Natural killer cell (primary cell): ENCODE measurements around the gene SPATA31D4. TPM values are rescaled to one million over a fixed set of nuclear protein-coding genes. Genes with fewer than 3 reads are reported as not detected.

ENCODE experiments used
- ATAC-seq, 3 donors: fragments of 150-1000 bp in 2 of 3; fragments of 200-7000 bp in 1 of 3; cut with Tn5 transposase; 1 replicate in 1 of 3; 2 replicates in 2 of 3; pipeline ENCODE4 v1.10.0; 2021; ENCODE audit warnings: mild to moderate bottlenecking in 2 of 3, moderate library complexity in 2 of 3
- DNase-seq, 2 donors: peaks; one replicate each; pipeline versions ENCODE4 v3.0.0 to v3.0.0-alpha.2; 2013 to 2021; ENCODE audit warnings: mixed read lengths in 1 of 2
- H3K27ac ChIP-seq: one replicate; pipeline ENCODE4 v1.5.1; 2013; ENCODE audit warnings: mild to moderate bottlenecking, low read length
- H3K27me3 ChIP-seq: one replicate; pipeline ENCODE4 v1.6.1; 2013; ENCODE audit warnings: low read length; ENCODE audit not compliant: control insufficient read depth, insufficient read depth
- H3K36me3 ChIP-seq: one replicate; pipeline ENCODE4 v1.6.1; 2013; ENCODE audit warnings: low read length; ENCODE audit not compliant: control insufficient read depth, insufficient read depth
- H3K4me1 ChIP-seq: one replicate; pipeline ENCODE4 v1.6.1; 2013; ENCODE audit warnings: low read length; ENCODE audit not compliant: control insufficient read depth, insufficient read depth
- H3K4me3 ChIP-seq: one replicate; pipeline ENCODE4 v1.5.1; 2013; ENCODE audit warnings: low read length
- H3K9me3 ChIP-seq: one replicate; pipeline ENCODE4 v1.6.1; 2013; ENCODE audit warnings: low read length; ENCODE audit not compliant: control insufficient read depth, insufficient read depth
- H3K27ac Mint-ChIP-seq, 2 donors: one replicate each; pipeline ENCODE4 v1.8.0; 2022; ENCODE audit warnings: mild to moderate bottlenecking in 2 of 2, mixed read lengths in 2 of 2, moderate library complexity in 1 of 2
- H3K27me3 Mint-ChIP-seq, 2 donors: one replicate each; pipeline ENCODE4 v1.8.0; 2022; ENCODE audit warnings: low read depth in 2 of 2, mixed read lengths in 2 of 2
- H3K36me3 Mint-ChIP-seq: one replicate; pipeline ENCODE4 v1.8.0; 2022; ENCODE audit warnings: mixed read lengths
- H3K4me1 Mint-ChIP-seq, 2 donors: one replicate each; pipeline ENCODE4 v1.8.0; 2022; ENCODE audit warnings: mixed read lengths in 2 of 2
- H3K4me3 Mint-ChIP-seq: one replicate; pipeline ENCODE4 v1.8.0; 2022; ENCODE audit warnings: mild to moderate bottlenecking, moderate library complexity, mixed read lengths
- H3K9me3 Mint-ChIP-seq, 2 donors: one replicate each; pipeline ENCODE4 v1.8.0; 2022; ENCODE audit warnings: mixed read lengths in 2 of 2
- CTCF ChIP-seq: fragments of 200-600 bp; IDR thresholded peaks from one replicate; pipeline ENCODE4 v1.8.0; 2022; ENCODE audit warnings: antibody characterized with exemption
- WGBS: methylation state at CpG from one replicate; pipeline ENCODE4 v1.1.7; 2013; ENCODE audit warnings: missing lambda C conversion rate; ENCODE audit not compliant: insufficient coverage; 5-methylcytosine and 5-hydroxymethylcytosine counted together
- intact Hi-C: fragments of 100-400 bp; cut with micrococcal nuclease; formaldehyde crosslinking; loops from one replicate; pipeline ENCODE4 v1.14.2; 2022
- total RNA-seq, 4 donors: library from RNA; stranded (reverse); fragments of 120-200 nt in 1 of 4; gene quantifications; one replicate each; pipeline versions ENCODE4 v1.2.3 to v1.2.4, GENCODE V29; 2013 to 2022

SPATA31D4 gene
- total RNA-seq, 3 donors from 2014 or later (not counting 1 experiment from before 2014, with no cell fraction given): not detected

GRCh38 chr9:81953096-81953495 is 24.9 kb downstream of the SPATA31D4 start:
- no peaks in the 10 kb centered on the region for H3K4me1 ChIP-seq
- no CpG with 5 or more reads among the region's 1 CpG for WGBS
- H3K27ac ChIP-seq: no peak overlapping the region
- H3K36me3 ChIP-seq: no peaks in the 10 kb centered on the region
- no peaks in the 10 kb centered on the region for H3K27me3 ChIP-seq
- no peak overlapping the region for H3K4me3 ChIP-seq
- Mint-ChIP-seq H3K27me3 (no peaks in the 10 kb centered on the region), H3K27ac (no peak overlapping the region), H3K9me3 (peaks cover 5 to 10% of the 10 kb centered on the region in 2 donors), H3K4me1 (no peaks in the 10 kb centered on the region), H3K36me3 (peaks cover 7% of the 10 kb centered on the region), H3K4me3 (no peak overlapping the region)
- peaks cover 11% of the 10 kb centered on the region for H3K9me3 ChIP-seq
- intact Hi-C loops: no loop called here
- no peak for TF ChIP-seq CTCF
- no peak for DNase-seq
- no peak for ATAC-seq

GRCh38 chr9:81955625-81956024 is 27.4 kb downstream of the SPATA31D4 start:
- Mint-ChIP-seq H3K4me3 (no peak overlapping the region), H3K27me3 (no peaks in the 10 kb centered on the region), H3K4me1 (no peaks in the 10 kb centered on the region), H3K27ac (no peak overlapping the region), H3K36me3 (peaks cover 7% of the 10 kb centered on the region), H3K9me3 (peaks cover 6 to 13% of the 10 kb centered on the region in 2 donors)
- Histone ChIP-seq H3K4me3 (no peak overlapping the region), H3K36me3 (no peaks in the 10 kb centered on the region), H3K9me3 (peaks cover 11% of the 10 kb centered on the region), H3K27me3 (no peaks in the 10 kb centered on the region), H3K27ac (no peak overlapping the region), H3K4me1 (no peaks in the 10 kb centered on the region)
- intact Hi-C loops: no loop called here
- ATAC-seq (no peak), DNase-seq (no peak)
- no peak for TF ChIP-seq CTCF

- intact Hi-C loops: no loop called here
- Histone ChIP-seq H3K4me1 (no peaks in the 10 kb centered on the region), H3K36me3 (no peaks in the 10 kb centered on the region), H3K27ac (no peak overlapping the region), H3K27me3 (no peaks in the 10 kb centered on the region), H3K9me3 (no peaks in the 10 kb centered on the region), H3K4me3 (no peak overlapping the region)
- 90% methylated on average over 2 of the region's 6 CpGs for WGBS
- Mint-ChIP-seq H3K27me3 (no peaks in the 10 kb centered on the region), H3K9me3 (no peaks in the 10 kb centered on the region), H3K27ac (no peak overlapping the region), H3K36me3 (no peaks in the 10 kb centered on the region), H3K4me1 (no peaks in the 10 kb centered on the region), H3K4me3 (no peak overlapping the region)
- DNase-seq (no peak), ATAC-seq (no peak)
- TF ChIP-seq CTCF: no peak
These were observed 36.3 kb downstream of the SPATA31D4 start for GRCh38 chr9:81964218-81965171.
